IPS-20b (cell line): Measurements from ENCODE around the gene YY2.
"Not testable (repeated sequence)": the region's sequence is repeated elsewhere in the genome, so short reads cannot be mapped to it uniquely, and the experiment has no call there.

Experiments used
- H3K27ac ChIP-seq: one replicate; pipeline ENCODE4 v1.5.1; 2013; ENCODE audit warnings: low read length
- H3K27me3 ChIP-seq: 2 replicates; pipeline ENCODE4 v1.6.1; 2013; ENCODE audit warnings: mild to moderate bottlenecking, low read length, inconsistent platforms; ENCODE audit not compliant: insufficient read depth
- H3K36me3 ChIP-seq: 2 replicates; pipeline ENCODE4 v1.6.1; 2013; ENCODE audit warnings: low read depth, mild to moderate bottlenecking, inconsistent platforms, low read length, moderate library complexity; ENCODE audit not compliant: insufficient read depth
- H3K4me1 ChIP-seq: 2 replicates; pipeline ENCODE4 v1.6.1; 2013; ENCODE audit warnings: mild to moderate bottlenecking, control low read depth, inconsistent platforms, low read length, moderate library complexity; ENCODE audit not compliant: insufficient read depth
- H3K4me3 ChIP-seq: 2 replicates; pipeline ENCODE4 v1.5.1; 2013; ENCODE audit warnings: mild to moderate bottlenecking, low read length, inconsistent platforms
- H3K9ac ChIP-seq: 2 replicates; pipeline ENCODE4 v1.6.1; 2013; ENCODE audit warnings: low read depth, mild to moderate bottlenecking, inconsistent platforms, low read length, moderate library complexity
- H3K9me3 ChIP-seq: 2 replicates; pipeline ENCODE4 v1.6.1; 2013; ENCODE audit warnings: mild to moderate bottlenecking, low read depth, low read length, inconsistent platforms; ENCODE audit not compliant: insufficient read depth

The YY2 gene

DNA sequence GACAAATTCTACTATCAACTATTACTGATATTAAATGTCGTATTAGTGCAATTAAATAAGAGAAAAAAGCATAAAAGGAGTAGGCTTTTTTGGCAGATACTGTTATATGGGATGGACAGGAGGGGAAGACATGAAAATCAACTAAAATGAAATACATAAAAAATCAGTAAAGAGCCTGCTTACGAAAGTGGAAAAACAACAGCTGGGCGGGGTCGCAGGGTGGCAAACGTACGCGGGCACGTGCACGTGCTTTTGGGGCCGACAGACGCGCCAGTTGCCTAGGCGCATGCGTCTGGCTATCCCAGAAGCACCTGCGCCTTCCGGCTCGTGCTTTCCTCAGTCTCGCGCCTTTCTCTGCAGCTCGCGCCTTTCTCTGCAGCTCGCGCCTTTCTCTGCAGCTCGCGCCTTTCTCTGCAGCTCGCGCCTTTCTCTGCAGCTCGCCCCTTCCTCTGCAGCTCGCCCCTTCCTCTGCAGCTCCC is at the start of gene YY2:
YY2 (plus strand) TSS at position 51 of the 479 bp plus-strand sequence. CDS start 498 bp downstream, outside the sequence.
- Histone ChIP-seq H3K9ac (no peak within 1 kb of the TSS), H3K9me3 (no peaks in the 10 kb centered on the region), H3K4me1 (no peaks in the 10 kb centered on the region), H3K27ac (no peak within 1 kb of the TSS), H3K27me3 (no peaks in the 10 kb centered on the region), H3K36me3 (peaks cover 26% of the 10 kb centered on the region), H3K4me3 (no peak within 1 kb of the TSS)

DNA sequence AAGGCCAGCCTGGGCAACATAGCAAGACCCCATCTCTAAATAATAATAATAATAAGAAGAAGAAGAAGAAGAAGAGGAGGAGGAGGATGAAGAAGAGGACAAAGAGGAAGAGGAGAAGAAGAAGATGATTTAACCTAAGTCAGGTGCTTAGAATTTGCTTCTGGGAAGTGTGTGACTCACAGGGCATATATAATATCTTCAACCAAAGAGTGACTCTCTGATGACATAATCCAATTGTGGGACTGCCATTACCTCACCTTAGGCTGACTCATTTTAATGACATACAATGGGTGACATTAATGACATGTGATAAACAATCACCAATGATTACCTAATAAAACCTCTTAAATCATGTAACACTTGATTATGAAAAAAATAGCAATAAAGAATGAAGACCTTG is 49.1 kb upstream of the YY2 start:
- Histone ChIP-seq H3K4me3 (no peak overlapping the region), H3K4me1 (no peaks in the 10 kb centered on the region), H3K27ac (no peak overlapping the region), H3K9ac (no peak overlapping the region), H3K9me3 (peaks cover 8% of the 10 kb centered on the region; the same call in 1 of the 2 replicates), H3K27me3 (no peaks in the 10 kb centered on the region), H3K36me3 (no peaks in the 10 kb centered on the region)

DNA sequence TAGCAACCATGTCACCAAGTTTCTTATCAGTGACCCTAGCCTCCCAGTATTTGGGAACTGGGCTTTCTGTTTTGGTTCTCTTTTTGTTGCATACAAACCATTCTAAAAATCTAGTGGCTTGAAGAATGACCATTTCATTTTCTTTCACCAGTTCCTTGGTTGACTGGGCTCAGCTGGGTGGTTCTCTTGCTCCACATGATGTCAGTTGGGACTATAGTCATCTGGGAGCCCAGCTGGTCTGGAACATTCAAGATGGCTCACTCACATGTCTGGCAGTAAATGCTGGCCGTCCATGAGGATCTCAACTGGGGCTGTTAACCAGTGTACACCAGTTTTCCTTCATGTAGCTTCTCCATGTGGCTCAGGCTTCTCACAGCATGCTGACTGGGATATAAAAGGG is 44.0 kb upstream of the YY2 start:
- Histone ChIP-seq H3K36me3 (no peaks in the 10 kb centered on the region), H3K9ac (no peak overlapping the region; the same call in 1 of the 2 replicates), H3K4me3 (0 out of 2 replicates have a peak overlapping the region, but pooled peaks have one; percentile 9), H3K9me3 (peaks cover 14% of the 10 kb centered on the region; the same call in 1 of the 2 replicates), H3K4me1 (peaks cover 17% of the 10 kb centered on the region), H3K27me3 (no peaks in the 10 kb centered on the region), H3K27ac (no peak overlapping the region)

DNA sequence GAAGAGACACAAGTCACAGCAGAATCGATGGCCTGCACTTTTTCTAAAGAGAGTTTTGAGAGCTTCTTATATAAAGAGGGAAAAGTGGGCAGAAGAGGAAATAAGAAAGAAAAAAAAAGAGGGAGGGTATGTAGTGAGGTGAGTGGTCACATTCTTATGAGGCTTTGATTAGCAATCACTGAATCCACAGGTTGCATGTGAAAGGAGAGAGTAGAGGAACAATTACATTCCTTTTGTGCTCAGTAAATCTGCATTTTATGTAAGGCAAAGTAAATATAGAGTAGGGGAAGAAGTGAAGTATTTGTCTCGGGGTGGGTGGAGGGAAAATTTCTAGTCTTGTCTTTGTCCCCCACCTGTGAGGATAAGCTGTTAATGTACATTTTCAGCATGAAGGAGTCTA is 43.2 kb upstream of the YY2 start:
- Histone ChIP-seq H3K27ac (peak overlapping the region; percentile 67), H3K9me3 (peaks cover 14% of the 10 kb centered on the region; the same call in 1 of the 2 replicates), H3K4me1 (peaks cover 17% of the 10 kb centered on the region), H3K36me3 (no peaks in the 10 kb centered on the region), H3K4me3 (peak overlapping the region; percentile 9), H3K9ac (peak overlapping the region; percentile 47; the same call in 1 of the 2 replicates), H3K27me3 (no peaks in the 10 kb centered on the region)

DNA sequence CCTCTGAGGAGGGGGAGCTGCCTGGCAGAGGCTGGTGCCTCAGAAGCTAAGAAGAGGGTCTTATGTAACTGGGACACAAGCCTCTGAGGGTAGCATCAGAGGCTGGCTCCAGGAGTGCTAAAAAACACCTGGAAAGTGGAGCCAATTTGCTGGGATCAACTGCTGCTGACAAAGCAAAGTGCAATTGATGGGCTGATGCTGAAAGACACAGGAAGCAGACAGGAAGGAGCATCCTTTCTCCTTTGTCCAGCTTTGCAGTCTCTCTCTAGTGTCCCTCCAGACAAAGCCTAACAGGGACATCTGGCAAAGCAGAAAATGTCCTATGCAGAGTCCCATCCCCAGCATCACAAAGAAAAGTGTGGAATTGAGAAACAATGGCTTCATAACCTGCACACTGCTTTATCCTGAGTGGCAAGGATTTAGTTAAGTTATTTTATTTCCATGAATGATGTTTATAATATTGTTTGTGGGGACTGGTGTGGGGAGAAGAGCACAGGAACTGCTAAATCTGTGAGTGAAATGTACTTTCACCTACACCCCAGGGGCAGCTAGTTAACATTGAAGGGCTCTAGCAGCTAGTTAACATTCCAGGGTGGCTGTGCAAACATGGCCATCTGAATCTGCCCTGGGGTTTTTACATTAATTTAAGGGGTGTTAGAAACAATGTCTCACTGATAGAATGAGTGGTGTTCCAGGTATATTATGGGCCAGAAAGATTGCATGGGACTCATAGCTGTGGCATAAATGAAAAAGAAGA is 42.0 kb upstream of the YY2 start:
- peak overlapping the region; percentile 47 for H3K9ac ChIP-seq
- H3K4me1 ChIP-seq = peaks cover 17% of the 10 kb centered on the region
- peak overlapping the region; percentile 67 for H3K27ac ChIP-seq
- no peaks in the 10 kb centered on the region for H3K36me3 ChIP-seq
- peaks cover 14% of the 10 kb centered on the region; the same call in 1 of the 2 replicates for H3K9me3 ChIP-seq
- no peak overlapping the region for H3K4me3 ChIP-seq
- no peaks in the 10 kb centered on the region for H3K27me3 ChIP-seq

DNA sequence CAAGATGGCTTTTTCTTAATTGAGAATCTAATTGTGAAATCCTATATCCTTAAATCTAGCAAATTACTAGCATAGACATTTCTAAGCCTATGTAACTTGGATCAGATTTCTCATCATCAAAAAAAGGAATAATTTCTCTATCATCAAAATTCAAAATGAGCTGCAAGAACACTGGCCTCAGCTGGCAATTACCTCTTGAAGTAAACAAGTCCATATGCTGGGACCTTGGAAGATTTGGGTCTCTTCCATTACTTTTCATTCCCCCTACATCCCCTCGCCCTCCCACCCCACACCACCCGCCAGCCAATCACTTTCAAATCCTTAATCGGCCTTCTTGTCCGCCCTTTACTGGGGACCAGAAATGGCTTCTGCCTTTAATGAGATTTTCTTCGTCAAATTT is 39.7 kb upstream of the YY2 start:
- H3K9me3 ChIP-seq = peaks cover 12% of the 10 kb centered on the region; the same call in 1 of the 2 replicates
- H3K27me3 ChIP-seq = no peaks in the 10 kb centered on the region
- no peaks in the 10 kb centered on the region for H3K36me3 ChIP-seq
- no peak overlapping the region for H3K4me3 ChIP-seq
- no peak overlapping the region for H3K9ac ChIP-seq
- H3K4me1 ChIP-seq = peaks cover 17% of the 10 kb centered on the region
- H3K27ac ChIP-seq = no peak overlapping the region

DNA sequence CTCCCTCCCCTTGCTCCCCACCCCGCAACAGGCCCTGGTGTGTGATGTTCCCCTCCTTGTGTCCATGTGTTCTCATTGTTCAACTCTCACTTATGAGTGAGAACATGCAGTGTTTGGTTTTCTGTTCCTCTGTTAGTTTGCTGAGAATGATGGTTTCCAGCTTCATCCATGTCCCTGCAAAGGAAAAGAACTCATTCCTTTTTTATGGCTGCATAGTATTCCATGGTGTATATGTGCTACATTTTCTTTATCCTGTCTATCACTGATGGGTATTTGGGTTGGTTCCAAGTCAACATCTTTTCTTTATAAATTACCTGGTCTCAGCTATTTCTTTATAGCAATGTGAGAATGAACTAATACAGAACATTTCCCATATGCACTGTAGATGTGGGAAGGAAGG is 35.6 kb upstream of the YY2 start:
- H3K36me3 ChIP-seq, H3K27me3 ChIP-seq, H3K9me3 ChIP-seq, H3K4me3 ChIP-seq, H3K27ac ChIP-seq, H3K4me1 ChIP-seq, H3K9ac ChIP-seq: not testable (repeated sequence)

DNA sequence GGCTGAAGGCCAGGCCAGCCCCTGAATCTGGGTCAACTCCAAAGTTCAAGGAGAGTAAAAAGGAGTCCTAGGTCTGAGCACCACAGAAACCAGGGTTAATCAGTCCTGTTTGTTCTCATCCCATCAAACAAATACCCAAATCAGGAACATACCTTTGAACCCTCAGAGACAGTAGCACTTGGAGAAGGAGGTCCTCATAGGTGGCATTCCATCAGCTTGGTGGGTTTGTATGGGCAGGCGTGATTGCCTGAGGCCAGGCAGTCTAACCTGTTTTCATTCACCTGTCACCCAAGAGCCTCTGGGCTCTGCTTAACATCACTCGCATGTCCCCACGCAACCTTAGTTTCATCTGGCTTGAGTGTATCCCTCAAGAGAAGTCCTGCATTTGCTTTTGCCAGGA is 33.9 kb upstream of the YY2 start:
- Histone ChIP-seq H3K36me3 (no peaks in the 10 kb centered on the region), H3K9me3 (no peaks in the 10 kb centered on the region)

DNA sequence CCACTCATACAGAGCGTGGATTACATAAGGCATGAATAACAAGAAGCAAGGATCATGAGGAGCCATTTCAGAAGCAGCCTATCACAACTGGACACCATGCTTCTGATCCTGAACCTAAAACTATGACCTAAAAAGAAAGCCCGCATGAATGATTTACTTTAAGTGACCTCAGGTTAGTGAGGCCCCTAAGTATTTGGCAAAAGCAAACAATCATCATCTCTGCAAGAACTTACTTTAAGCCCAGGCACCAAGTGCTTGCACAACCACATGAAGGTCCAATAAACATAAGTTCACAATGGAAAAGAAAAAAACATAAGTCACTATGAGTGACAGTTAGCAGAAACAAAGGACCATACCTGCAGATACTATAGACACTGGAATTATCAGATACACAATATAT is 24.3 kb upstream of the YY2 start:
- Histone ChIP-seq H3K4me1 (peaks cover 5% of the 10 kb centered on the region; the same call in 1 of the 2 replicates), H3K27me3 (no peaks in the 10 kb centered on the region), H3K4me3 (no peak overlapping the region), H3K9ac (no peak overlapping the region), H3K9me3 (no peaks in the 10 kb centered on the region), H3K36me3 (no peaks in the 10 kb centered on the region), H3K27ac (no peak overlapping the region)

More for the DNA sequence above, 33.9 kb upstream of the YY2 start:
- H3K4me1 ChIP-seq = no peaks in the 10 kb centered on the region
- H3K9ac ChIP-seq = no peak overlapping the region
- no peak overlapping the region for H3K4me3 ChIP-seq
- no peak overlapping the region for H3K27ac ChIP-seq
- H3K27me3 ChIP-seq = no peaks in the 10 kb centered on the region

DNA sequence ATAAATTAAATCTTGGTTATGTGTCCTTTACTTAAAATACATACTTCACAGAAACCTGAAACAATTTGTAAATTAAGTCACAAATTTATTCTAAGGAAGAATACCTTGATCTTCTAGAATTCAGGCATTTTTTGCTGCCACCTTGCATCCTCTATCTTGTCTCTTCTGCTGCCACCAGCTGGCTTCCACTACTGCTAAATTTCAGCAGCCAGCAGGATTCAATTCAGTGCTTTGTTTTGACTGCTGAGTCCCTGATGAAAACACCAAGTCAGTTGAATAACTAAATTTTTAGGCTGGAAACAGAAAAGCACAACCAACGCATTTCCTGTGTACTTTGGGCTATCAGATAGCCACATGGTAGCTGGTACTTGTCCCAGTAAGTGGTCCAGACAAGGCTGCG is 18.7 kb upstream of the YY2 start:
- H3K9ac ChIP-seq = no peak overlapping the region
- H3K36me3 ChIP-seq = no peaks in the 10 kb centered on the region
- no peaks in the 10 kb centered on the region for H3K27me3 ChIP-seq
- H3K4me1 ChIP-seq = peaks cover 5% of the 10 kb centered on the region; the same call in 1 of the 2 replicates
- H3K9me3 ChIP-seq = no peaks in the 10 kb centered on the region
- H3K27ac ChIP-seq = no peak overlapping the region
- H3K4me3 ChIP-seq = no peak overlapping the region

DNA sequence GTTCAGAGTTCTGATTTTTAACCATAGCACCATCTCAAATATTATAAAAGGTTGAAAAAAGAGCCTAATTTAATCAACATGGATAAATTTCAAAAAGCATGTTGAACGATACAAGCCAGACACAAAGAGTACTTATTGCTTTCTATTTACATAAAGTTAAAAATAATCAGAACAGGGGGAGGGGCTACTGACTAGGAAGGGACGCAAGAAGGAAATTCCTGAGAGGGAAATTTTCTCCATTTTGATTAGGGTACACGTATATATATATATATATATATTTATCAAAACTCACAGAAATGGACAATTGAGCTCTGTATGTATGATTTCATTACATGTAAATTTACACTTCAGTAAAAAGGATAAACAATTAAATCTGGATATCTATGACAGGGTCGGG is 16.9 kb upstream of the YY2 start:
- Histone ChIP-seq H3K4me1 (peaks cover 3% of the 10 kb centered on the region; the same call in 1 of the 2 replicates), H3K9ac (peak overlapping the region; percentile 90; the same call in 1 of the 2 replicates), H3K4me3 (peak overlapping the region; percentile 91), H3K27me3 (no peaks in the 10 kb centered on the region), H3K27ac (no peak overlapping the region), H3K9me3 (no peaks in the 10 kb centered on the region), H3K36me3 (no peaks in the 10 kb centered on the region)
